Embryonic facial prominence (tissue), 1 donor: ENCODE data around the gene CSNK1A1.
"Not testable (repeated sequence)": the region's sequence is repeated elsewhere in the genome, so short reads cannot be mapped to it uniquely, and the experiment has no call there.

ENCODE experiments used
- DNase-seq: peaks from one replicate; pipeline ENCODE4 v3.0.0-alpha.2; 2016; ENCODE audit errors: extremely low spot score

The CSNK1A1 gene

DNA sequence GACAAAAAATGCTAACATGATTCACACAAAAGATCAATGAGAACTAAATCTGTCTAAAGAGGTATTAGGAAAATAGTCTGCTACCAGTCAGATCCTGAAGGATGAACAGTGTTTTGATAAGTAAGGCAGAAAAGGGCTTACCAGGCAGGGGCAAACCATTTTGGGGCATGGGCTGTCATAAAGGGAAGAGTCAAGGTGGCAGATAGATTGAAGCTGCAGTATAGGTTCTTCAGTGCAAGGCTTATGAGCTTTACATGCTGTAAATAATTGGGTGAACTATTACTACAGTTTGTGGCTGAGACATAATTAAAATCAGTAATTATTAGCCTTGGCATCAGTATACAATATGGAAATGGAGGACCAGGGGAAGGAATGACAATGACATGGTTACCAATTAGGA is 21.8 kb downstream of the CSNK1A1 start:
- no peak for DNase-seq

DNA sequence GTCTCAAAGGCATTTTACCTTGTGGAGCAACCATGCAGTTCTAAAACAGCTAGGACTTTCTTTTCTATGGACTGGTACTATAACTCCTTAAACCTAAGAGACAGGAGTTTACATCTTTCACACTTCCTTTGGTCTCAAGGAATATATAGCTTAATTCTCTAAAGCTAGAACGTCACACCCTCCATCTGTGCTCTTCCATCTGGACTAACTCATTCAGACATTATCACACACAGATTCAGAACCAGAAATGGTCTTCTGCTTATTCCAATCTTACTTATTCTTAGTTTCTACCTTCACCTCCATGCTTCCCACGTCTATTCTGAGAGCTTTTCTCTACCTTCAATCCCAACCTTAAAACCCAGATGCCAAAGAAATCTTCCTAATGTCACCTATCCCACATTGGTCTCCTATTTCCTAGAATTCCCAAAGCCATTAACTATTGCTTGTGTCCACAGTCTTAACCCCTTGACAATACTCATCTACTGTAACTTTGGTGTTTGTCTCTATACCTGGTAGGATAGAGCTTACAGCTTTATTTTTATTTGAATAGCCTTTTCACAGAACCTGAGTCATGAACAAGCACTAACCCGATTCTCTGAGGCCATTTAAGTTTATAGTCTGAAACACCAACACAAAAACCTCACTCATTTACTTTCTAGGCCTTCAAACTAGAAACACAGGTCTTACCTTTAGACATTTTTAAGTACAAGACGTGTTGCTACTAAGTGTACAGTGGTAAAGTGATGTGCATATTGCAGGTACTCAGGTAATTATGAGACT is 22.8 kb downstream of the CSNK1A1 start:
- no peak for DNase-seq

GRCh38 chr5:149526845-149527590 is 24.2 kb downstream of the CSNK1A1 start:
- no peak for DNase-seq

DNA sequence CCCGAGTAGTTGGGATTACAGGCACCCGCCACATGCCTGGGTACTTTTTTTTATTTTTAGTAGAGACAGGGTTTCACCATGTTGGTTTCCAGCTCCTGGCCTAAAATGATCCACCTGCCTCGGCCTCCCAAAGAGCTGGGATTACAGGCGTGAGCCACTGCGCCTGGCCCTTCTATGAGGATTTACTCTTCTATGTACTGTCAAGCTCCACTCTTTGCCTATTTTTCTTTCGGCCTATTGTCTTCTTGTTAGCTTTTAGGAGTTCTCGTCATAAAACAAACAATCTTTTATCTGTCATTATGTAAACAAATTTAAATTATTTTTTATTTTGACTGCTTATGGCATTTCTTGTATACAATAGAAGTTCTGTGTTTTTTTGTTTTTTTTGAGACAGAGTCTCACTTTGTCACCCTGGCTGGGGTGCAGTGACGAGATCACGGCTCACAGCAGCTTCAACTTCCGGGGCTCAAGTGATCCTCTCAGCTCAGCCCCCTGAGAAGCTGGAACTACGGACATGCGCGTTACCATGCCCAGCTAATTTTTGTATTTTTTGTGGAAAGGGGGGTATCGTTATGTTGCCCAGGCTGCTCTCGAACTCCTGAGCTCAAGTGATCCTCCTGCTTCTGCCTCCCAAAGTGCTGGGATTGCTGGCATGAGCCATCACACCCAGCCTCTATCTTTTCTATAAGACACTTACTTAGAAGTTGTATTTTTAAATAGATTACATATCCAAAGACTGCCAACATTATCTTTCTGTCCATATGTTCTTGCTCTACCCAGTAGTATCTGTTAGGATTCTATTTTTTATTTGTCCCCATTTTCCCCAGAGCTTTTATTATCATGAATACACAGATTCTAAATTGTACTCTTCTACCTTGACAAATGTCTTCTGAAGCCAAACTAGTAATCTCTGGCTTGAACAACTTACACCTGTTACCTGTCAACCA is 29.2 kb downstream of the CSNK1A1 start:
- DNase-seq: no peak

- DNase-seq: no peak
Observed at GRCh38 chr5:149519601-149520000, 31.6 kb downstream of the CSNK1A1 start.

- DNase-seq: no peak
Observed at GRCh38 chr5:149518620-149519019, 32.6 kb downstream of the CSNK1A1 start.

DNA sequence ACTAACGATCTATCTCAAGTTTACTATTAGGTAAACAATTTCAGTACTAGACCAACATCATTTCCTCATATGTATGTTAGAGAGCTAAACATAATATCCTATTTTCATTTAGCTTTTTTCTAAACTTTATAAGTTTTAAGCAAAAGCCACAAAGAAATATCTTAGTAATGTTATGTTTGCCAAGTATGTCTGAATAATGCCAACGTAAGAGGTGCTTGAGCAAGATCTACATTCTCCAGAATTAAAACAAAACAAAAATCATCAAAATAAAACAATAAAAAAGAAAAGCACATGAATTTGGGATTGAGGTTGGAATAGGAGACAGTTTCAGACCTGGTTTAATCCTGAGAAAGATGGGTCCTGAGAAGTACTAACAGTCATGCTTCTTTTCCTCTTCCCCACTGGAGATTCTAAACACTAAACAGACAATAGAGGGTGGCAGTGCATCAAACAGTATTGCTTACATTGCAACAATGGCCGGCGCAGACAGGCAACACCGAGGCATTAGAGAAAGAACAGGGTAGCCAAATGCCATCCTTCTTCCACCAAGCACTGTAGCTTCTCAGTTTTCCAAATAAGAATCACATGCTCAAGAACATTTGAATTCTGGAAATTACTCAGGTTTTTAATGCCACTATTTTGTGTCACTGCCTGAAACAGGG is 33.6 kb downstream of the CSNK1A1 start:
- no peak for DNase-seq

DNA sequence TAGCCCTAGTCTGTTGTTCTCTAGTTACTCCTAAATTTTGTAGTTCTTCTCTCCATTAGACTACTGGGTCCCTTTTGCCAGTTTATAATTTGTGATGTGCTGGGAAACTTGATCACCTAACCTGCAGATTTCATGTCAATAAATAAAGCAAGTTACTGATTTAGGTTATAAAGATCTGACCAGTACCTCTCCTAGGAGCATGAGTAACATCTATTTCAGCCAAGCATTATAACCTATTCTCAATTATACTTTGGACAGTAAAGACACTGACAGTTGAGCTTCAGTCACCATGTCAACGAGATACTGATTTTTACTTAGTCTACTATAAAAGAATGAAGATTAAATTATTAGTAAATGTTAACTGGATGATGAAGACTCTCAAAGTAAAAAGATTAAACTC is 36.7 kb downstream of the CSNK1A1 start:
- DNase-seq: no peak

DNA sequence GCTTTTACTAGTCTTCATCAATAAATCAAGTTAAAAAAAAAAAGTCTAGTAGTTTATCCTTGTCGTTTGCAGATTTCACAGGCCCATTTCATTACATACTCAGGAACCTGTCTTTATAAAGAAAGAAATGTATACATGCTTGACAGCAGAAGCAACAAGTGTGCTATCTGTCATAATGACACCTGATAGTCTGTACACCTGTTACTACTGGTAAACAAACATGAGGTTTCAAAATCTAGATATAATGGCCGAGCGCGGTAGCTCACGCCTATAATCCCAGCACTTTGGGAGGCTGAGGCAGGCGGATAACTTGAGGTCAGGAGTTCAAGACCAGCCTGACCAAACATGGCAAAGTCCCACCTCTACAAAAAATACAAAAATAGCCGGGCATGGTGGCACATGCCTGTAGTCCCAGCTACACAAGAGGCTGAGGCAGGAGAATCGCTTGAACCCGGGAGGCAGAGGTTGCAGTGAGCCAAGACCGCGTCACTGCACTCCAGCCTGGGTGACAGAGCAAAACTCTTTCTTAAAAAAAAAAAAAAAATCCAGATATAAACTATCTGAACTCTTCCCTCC is 37.8 kb downstream of the CSNK1A1 start:
- not testable (repeated sequence) for DNase-seq

GRCh38 chr5:149510136-149510535 is 41.1 kb downstream of the CSNK1A1 start:
- DNase-seq: no peak

DNA sequence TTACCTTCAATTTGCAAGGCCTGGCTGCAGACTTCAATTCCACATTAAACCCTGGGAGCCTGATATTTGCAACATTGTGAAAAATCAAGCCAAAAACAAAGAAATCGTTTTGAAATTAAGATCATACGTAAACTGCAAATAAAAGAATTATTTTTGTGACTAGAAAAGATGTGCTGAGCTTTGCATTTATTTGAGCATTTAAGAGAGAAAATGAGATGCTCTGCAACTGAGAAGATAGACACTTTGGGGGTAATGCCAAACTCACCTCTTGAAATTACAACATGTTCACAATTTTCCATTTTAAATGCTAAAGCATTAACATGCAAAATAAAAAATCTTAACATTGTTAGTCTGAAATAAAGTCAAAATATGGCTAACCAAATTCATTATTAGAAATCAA is 46.6 kb downstream of the CSNK1A1 start:
- no peak for DNase-seq

DNA sequence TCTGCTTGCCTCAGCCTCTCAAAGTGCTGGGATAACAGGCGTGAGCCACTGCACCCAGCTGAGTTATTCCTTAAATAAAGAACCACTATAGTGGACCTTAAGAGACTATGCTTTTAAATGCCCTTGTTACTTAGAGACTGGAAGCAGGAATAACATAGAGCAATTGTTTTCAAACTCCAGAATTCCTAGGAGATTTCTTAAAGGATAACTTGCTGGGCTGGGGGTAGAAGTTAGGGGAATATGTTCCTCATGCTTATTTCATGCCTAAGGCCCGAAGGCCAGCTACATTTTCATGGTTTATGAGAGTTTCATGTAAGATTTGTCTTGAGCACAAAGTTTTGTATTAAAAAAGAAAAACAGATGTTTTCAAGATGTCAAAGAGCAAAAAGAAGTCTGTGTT is 48.2 kb downstream of the CSNK1A1 start:
- DNase-seq: no peak

DNA sequence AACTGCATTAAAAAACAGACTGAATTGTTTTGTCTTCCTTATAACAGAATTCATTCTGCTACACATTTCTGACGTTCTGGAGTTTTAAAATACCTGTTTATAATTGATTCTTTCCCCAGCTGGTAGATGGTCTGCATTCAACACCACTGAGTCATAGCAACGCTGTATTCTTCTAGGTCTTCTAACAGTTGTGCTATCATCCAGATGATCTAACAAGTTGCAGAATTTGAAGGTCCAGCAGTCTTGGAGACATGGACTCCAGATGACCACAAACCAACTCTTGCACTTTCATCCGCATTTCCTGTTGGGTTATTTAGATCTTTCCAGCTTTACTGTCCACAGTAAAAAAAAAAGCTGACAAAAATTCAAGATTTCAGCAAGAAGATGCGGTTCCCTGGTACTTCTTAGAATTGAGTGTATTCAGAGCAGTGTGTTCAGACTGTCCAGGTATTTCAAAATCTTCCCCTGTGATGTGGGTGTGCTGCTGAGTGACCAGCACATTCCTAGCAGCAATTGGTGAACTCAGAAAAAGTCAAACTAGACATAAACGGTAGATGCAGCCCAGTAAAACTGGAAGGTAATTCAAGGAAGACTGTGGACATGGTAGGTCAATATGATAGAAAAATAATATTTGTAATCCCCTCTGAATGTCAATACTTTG is 50.2 kb downstream of the CSNK1A1 start:
- no peak for DNase-seq

DNA sequence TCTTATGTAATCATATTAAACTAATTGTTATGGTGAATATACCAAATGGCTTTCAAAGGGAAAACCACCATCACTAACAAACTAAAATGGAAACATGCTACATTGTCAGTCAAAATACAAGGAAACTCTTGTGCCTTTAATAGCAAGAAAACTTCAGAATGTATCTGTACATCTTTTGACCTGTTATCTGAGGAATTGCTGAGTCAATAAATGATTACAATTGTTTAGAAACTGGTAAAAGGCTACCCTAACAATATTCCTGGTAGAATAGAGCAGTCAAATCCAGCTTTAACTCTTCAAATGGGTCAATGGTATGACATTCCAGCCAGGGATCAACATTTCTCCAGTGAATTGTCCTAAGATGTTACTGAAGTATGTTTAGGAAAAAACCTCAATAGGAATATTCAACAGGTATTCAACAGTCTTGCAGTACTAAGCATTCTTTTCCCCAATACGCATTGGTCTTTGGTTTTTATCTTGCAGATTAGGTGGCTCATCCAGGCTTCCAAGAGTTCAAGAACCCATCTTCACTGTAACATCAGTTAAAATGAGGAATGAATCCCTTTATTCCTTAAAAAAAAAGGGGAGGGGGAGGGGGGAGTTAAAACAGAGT is 52.4 kb downstream of the CSNK1A1 start:
- DNase-seq: no peak

DNA sequence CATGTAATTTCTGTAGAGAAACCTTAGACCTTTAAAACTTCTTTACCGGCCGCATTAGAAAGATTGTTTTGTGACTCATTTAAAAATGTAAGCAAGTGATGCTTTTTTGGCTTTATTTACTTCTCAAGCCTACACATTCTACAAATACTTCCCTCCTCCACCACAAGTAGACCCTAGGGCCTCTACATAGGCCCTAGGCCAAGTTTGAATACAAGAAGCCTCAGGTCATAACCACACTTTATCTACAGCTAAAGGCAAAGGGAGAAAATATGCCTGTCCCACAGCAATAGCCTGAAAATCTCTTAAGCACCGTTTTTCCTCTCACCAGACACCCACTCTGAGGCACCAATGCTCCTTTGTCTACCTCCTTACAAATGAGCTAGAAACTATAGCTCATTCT is 53.9 kb downstream of the CSNK1A1 start:
- peak; percentile 16 for DNase-seq

- no peak for DNase-seq
Observed at GRCh38 chr5:149496917-149497316, 54.3 kb downstream of the CSNK1A1 start.

GRCh38 chr5:149496166-149496565 is 55.1 kb downstream of the CSNK1A1 start:
- DNase-seq: no peak

DNA sequence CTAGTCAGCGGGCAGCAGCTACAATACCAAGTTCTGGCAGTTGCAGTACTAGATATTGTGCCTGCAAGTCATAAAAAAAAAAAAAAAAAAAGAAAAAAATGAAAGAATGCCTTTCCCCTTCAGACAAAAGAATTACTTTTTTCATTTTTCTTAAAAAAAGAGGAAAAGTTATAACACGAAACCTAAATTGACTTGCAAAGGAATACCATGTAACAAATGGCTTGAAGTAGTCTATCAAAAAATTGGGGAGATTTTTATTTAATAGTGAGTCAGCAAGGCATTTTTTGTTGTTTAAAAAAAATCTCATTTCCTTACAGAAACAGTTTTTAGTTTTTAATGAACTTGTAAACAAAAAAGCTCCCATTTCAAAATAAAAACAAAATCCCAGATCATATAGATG is 55.6 kb downstream of the CSNK1A1 start:
- DNase-seq: no peak

DNA sequence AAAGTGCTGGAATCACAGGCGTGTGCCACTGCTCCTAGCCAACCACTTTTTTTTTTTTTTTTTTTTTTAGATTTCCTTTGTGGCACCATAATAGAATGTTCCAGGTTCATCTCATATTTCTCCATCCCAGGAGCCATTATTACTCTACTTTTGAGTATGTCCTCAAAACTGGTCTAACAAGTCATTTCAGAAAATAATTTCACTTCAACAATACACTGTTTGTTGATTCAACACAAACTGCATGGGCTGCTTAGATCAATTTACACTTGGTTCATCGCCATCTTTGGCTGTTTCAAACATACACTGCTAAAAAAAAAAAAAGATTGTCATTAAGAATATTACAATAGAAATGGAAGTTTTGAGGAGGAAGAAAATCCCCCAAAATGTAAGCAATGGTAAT is 57.9 kb downstream of the CSNK1A1 start:
- DNase-seq: no peak

DNA sequence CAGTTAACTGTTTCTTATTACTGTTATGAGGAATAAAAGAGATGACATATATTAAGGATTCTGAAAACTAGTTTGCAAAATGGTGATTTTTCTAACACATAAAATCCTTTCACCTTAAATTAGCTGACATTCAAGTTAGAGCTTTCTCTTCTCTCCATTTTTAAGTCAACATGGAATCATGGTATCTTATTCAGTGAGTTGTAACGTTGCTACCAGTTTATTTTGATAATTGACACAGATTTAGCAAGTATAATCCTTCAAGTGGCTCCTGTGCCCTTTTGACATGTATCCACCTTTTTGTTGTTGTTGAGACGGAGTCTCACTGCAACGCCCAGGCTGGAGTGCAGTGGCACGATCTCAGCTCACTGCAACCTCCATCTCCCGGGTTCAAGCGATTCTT is 58.5 kb downstream of the CSNK1A1 start:
- DNase-seq: no peak
